Inferior parietal cortex (tissue), 1 donor: Measurements from ENCODE around the gene ARHGEF5.
"Not testable (repeated sequence)": the region's sequence is repeated elsewhere in the genome, so short reads cannot be mapped to it uniquely, and the experiment has no call there.

ENCODE experiments used
- DNase-seq: peaks from one replicate; pipeline ENCODE4 v3.0.0-alpha.2; 2016; ENCODE audit errors: extremely low spot score

The ARHGEF5 gene

GRCh38 chr7:144355176-144355822 is at the start of gene ARHGEF5:
Gene ARHGEF5, plus strand, starts transcription at chr7:144355402. Its CDS starts 7,268 bp downstream, at chr7:144362670.
- DNase-seq, result not testable (repeated sequence)

- DNase-seq, result not testable (repeated sequence)
Measured at GRCh38 chr7:144309702-144310101, 45.5 kb upstream of the ARHGEF5 start.

DNA sequence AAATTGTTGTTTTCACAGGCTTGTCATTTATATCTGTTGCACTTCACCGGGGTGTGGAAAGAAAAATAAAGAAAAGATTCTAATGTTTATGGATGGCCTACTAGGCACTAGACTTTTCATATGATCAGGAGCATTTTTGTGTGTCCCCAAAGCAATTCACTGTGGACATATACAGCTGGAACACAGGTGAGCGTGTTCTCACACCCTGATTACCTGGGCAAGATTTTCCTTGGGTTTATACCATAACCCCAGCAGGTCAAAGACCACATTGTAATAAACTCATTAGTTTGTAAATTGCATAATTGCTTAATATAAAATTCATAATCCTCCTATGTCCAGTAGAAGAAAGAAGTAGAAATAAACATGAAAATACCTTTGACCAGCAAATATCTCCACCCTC is 44.0 kb upstream of the ARHGEF5 start:
- not testable (repeated sequence) for DNase-seq

GRCh38 chr7:144311872-144312469 is 43.2 kb upstream of the ARHGEF5 start, which contains the start of gene OR2A1:
Gene OR2A1, plus strand, starts transcription at chr7:144312419. Its CDS starts 5,706 bp downstream, at chr7:144318125.
- DNase-seq, result not testable (repeated sequence)

DNA sequence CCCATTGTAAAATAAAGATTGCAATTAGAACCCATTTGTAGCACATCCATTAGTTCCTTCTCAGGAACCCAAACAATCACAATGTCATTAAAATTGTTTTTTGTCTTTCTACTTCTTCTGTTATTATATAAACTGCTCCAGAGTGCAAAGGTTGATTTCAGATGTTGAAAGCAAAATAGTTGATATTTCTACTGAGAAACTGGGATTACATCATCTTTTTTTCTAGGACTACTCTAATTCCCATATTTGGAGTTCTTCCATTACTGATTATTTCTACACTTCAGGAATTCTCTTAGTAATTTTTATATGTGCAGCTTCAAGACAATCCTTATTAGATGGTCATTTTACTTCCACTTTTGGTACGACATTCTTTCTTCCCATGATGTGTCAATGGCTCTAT is 37.7 kb upstream of the ARHGEF5 start:
- not testable (repeated sequence) for DNase-seq

DNA sequence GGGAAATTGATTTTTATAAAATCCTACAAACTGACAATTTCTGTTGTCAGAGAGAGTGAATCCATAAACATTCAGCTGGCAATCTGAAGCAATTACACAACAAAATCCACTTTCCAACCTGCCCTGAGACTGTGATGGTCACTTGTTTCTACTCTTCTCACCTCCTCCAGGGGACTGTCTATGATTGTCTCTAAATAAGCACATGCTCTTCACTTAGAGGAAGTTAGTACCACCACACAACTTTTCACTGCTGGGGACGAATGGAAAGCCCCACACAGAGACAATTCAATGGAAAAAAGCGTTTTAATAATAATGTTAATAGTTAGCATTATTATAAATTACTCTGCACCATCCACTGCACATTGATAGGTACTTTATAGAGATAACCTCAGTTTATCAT is 35.7 kb upstream of the ARHGEF5 start:
- not testable (repeated sequence) for DNase-seq

DNA sequence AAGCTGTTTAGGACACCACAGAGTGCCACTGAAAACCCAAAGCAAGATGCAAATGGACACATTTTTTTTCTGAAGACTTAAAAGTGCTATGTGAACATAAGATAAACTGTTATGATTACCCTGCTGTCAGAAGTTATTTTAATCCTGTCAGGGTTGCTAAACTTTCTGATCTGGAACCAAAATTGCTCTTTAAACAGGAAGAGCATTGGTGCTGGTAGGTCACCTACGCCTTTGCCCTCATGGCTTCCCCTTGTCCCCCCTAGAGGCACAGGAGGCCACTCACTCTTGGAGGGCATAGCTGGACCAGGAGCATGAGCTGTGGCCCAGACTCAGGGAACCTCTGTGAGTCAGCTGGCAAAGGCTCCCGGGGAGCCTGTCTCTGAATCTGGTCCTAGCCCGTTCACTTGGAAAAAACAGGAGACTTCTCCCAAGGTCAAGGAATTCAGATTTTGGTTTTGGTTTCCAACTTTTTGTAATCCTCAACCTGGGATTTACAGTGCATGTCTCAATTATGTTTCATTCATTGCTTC is 33.5 kb upstream of the ARHGEF5 start:
- not testable (repeated sequence) for DNase-seq

- DNase-seq, result not testable (repeated sequence)
Measured at GRCh38 chr7:144323359-144323758, 31.8 kb upstream of the ARHGEF5 start.

- DNase-seq, result not testable (repeated sequence)
Measured at GRCh38 chr7:144325868-144326267, 29.3 kb upstream of the ARHGEF5 start.

DNA sequence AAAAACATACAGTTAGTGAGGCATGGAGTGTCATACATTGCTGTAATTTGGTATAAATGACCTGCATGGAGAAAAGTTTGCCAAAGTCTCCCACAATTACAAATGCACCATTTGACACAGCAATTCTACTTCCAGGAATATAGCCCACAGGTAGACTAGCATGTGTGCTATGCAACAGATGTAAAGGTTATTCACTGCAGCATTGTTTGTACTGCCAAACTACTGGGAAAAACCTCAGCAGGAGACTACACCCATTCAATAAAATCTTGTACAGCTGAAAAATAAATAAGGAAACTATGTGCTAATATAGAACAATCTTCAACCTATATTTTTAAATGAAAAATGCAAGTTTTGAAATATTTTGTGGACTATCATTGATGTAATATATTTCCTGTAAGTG is 25.2 kb upstream of the ARHGEF5 start:
- DNase-seq, result not testable (repeated sequence)

DNA sequence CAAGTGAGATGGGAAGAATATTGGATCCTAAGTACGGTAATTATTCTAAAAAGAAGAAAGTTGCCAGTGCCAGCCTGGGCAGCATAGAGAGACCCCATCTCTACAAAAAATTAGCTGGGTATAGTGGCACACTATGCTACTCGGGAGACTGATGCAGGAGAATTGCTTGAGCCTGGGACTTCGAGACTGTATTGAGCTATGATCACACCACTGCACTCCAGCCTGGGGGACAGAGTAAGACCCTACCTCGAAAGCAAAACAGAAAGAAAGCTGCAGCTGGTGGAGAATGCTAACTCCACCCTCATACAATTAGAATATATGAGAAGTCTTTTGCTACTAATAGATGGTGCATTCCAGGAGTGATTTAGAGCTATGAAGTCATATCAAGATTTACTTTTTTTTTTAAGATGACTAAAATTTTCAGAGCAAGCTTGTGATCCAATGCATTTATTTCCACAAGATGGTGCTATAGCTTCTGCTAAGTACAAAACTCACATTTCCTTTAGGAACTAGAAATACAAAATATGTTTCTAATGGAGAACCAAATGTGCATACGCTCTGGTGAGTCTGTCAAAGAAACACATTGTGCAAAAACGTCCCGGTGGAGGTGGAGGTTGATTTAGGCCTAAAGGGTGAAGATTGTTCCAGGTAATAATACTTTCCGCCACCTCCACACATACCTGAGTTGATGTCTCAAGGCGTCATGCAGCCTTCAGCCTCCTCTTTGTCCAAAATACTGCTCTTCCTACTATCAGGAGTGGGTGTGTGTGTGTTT is 23.8 kb upstream of the ARHGEF5 start:
- not testable (repeated sequence) for DNase-seq

GRCh38 chr7:144331996-144332288 is 23.3 kb upstream of the ARHGEF5 start:
- not testable (repeated sequence) for DNase-seq

GRCh38 chr7:144348625-144349024 is 6.6 kb upstream of the ARHGEF5 start:
- not testable (repeated sequence) for DNase-seq

- not testable (repeated sequence) for DNase-seq
Measured at GRCh38 chr7:144351667-144352066, 3.5 kb upstream of the ARHGEF5 start.

GRCh38 chr7:144356185-144356584 is 983 bp downstream of the ARHGEF5 start:
- DNase-seq, result not testable (repeated sequence)

DNA sequence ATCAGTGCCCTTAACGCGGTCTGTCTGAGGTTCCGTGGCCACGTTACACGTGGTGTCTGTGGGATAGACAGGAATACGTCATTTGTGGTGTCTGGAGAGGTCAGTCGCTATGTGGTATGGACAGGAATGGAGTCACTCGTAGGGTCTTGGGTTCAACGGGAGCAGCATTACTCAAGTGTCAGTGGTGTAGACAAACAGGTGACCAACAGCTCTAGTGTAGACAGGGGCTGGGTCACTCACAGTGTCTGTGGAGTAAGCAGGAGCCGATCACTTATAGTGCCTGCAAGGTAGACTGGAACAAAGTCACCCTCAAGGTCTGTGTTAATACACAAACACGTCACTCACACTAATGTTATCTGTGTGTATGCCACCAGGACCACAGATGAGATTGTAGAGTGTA is 1.7 kb downstream of the ARHGEF5 start:
- not testable (repeated sequence) for DNase-seq

DNA sequence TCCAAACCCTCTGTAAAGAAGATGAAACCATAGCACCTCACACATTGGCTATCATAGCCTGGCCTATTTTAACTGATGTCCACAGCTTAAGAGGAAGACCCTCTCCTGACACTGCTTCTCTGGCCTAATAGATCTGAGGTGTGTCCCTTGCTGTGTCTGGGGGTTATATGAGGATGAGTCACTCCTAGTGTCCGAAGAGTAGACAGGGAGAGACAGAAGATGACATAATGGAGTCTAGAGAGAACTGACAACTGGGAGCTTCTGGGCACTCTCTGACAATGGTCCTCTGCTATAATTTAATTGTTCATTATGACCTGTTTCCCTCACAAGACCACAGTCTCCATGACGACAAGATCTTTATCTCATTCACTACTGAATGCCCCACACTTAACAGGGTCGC is 6.9 kb downstream of the ARHGEF5 start:
- DNase-seq, result not testable (repeated sequence)

DNA sequence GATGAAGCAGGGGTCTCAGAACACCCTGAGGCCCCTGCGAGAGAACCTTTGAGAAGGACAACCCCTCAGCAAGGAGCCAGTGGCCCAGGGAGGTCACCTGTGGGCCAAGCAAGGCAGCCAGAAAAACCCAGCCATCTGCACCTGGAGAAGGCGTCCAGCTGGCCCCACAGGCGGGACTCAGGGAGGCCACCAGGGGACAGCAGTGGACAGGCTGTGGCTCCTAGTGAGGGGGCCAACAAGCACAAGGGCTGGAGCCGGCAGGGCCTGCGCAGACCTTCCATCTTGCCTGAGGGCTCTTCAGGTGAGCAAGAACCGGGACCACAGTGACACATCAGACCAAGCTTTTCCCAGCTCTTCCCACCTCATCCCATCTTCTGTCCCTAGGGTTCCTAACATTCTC is 10.3 kb downstream of the ARHGEF5 start:
- DNase-seq, result not testable (repeated sequence)

GRCh38 chr7:144367250-144367649 is 12.0 kb downstream of the ARHGEF5 start:
- not testable (repeated sequence) for DNase-seq

DNA sequence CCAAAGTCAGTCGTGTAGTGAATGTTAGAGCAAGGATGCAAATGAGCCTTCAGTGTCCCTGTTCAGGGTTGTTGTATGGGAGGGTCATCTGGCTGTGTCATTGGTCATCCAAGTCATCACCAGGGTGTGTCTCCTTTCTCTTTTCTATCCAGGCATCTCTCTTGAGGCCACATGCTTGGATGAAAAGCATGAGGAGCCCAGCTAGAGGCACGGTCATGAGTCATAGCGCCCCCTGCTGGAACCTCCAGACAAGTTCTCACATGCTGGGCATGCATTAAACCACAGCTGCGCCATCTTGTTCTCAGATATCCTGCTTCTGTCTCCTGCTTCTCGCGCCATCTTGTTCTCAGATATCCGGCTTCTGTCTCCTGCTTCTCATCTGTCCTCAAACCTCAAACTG is 14.0 kb downstream of the ARHGEF5 start:
- DNase-seq, result not testable (repeated sequence)

- no peak for DNase-seq
Measured at GRCh38 chr7:144378651-144379050, 23.4 kb downstream of the ARHGEF5 start.

DNA sequence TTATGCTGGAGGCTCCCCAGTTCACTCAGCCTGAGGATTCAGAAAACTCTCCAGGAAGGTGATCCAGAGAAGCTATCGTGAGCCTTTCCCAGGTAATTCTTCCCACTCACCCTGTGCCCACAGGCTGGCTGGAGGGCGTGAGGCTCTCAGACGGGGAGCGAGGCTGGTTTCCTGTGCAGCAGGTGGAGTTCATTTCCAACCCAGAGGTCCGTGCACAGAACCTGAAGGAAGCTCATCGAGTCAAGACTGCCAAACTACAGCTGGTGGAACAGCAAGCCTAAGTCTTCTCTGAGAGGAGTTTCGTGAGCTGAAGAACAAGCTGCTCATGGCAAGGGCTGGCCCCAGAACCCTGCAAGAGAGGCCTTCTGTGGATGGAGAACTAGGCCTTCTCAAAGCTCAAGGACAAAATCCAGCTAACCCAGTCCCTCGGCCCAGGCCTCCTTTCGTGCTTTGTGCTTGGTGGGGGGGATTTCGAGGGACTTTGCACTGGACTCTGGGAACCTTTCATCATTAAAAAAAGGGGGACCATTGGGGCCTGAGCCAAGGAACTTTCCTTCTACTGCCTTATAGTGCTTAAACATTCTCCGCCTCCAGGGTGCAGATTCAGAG is 24.7 kb downstream of the ARHGEF5 start:
- DNase-seq, result no peak
